NT2/D1 (cell line): ENCODE measurements around the gene PDE6H.

Source experiments
- SUZ12 ChIP-seq: IDR thresholded peaks from 2 replicates; pipeline ENCODE4 v1.6.1; 2011; ENCODE audit not compliant: insufficient read length, insufficient read depth; ENCODE audit errors: extremely low read depth
- YY1 ChIP-seq: IDR thresholded peaks from 2 replicates; pipeline ENCODE4 v1.6.1; 2011; ENCODE audit not compliant: insufficient read length, insufficient read depth
- ZNF274 ChIP-seq: IDR thresholded peaks from 2 replicates; pipeline ENCODE4 v1.6.1; 2011; ENCODE audit warnings: mild to moderate bottlenecking, low read depth, low read length

DNA sequence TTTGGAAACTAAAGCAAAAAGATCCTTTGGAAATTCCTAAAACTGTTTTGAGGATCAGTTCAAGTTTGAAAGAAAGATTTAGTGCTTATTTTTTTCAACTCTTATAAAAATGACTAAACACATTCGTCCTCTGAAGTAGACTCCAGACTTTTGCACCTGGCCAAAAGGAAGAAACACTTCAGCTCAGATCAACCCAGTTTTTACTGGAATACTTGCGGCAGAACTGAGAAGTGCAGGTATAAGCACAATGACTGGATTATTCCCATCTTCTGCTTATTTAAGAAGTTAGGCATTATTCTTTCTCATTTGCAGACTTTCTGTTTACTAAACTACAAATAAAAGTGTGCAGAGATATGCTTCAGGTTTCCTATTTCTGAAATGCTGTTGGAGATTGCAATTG lies 41.9 kb downstream of the PDE6H start:
- TF ChIP-seq ZNF274 (no peak), YY1 (no peak), SUZ12 (no peak)
